GM18505 (cell line): ENCODE measurements around the gene HERC5.
A peak's percentile ranks its signal among the peaks of the same experiment; 100 is the strongest.
"Not testable (repeated sequence)": the region's sequence is repeated elsewhere in the genome, so short reads cannot be mapped to it uniquely, and the experiment has no call there.

ENCODE experiments used
- ATAC-seq: cut with Tn5 transposase; IDR thresholded peaks from one replicate; pipeline ENCODE4 v1.9.1; 2021; ENCODE audit not compliant: unreplicated experiment
- POLR2A ChIP-seq: IDR thresholded peaks from 4 replicates; pipeline ENCODE4 v1.6.1; 2011; ENCODE audit warnings: borderline replicate concordance; ENCODE audit not compliant: insufficient read depth, insufficient read length; ENCODE audit errors: extremely low read depth

The HERC5 gene

DNA sequence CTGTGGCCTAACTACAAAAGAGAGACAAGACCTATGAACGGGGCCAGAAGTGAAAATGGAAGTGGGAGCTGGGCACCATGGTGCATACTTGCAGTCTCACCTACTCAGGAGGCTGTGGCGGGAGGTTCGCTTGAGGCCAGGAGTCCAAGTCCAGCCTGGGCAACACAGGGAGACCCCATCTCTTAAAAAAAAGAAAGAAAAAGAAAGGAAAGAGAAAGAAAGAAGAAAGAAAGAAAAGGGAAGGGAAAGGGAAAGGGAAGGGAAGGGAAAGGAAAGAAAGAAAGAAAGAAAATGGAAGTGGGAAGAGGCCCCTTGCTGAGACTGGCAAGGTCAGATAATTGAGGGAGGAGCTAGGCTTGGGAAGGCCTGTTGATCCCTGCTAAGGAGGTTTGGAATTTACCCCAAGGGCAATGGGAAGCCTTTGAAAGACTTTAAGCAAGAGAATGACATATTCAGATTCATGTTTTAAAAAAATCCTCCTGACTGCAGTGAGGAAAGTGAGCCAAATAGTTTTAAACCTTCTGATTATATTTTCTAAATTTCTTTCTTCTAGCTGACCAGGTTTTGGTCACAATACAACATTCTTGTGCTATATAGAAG, 17.7 kb upstream of the HERC5 start:
- no peak for TF ChIP-seq POLR2A
- ATAC-seq, result no peak

DNA sequence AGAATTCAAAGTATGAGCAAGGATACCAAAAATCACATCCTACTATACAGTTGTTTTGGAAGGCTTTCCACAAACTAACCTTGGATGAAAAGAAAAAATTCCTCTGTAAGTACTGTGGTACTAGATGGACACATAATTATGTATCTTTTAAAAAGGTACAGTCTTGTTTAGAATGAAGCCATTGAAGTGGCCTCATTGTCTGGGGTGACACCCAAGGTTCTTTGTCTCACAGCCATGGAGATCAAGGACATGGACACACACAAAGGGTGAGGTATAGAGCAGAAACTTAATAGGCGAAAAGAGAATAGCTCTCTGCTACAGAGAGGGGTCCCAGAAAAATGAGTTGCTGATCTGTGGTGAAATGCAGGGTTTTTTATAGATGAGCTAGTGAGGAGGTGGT, 16.8 kb upstream of the HERC5 start:
- ATAC-seq, result no peak
- TF ChIP-seq POLR2A, result no peak

DNA sequence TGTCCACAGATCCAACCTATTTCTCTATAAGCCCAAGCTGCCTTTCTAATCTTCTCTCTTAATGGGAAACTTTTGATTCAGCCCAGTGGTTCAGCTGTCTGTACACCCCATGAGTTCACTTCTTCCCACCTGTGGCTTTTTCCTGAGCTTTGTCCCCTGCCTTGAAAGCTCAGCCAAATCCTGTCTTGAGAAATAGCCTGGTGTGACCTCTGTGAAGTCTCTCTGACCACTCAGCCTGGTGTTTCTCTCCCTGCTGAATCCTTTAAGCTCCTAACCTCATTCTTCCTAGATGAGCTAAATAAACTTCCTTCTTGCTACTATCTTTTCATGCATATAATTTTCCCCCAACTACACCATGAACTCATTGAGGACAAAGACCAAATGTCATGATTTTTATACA, 15.2 kb upstream of the HERC5 start:
- ATAC-seq, result no peak
- TF ChIP-seq POLR2A, result no peak

DNA sequence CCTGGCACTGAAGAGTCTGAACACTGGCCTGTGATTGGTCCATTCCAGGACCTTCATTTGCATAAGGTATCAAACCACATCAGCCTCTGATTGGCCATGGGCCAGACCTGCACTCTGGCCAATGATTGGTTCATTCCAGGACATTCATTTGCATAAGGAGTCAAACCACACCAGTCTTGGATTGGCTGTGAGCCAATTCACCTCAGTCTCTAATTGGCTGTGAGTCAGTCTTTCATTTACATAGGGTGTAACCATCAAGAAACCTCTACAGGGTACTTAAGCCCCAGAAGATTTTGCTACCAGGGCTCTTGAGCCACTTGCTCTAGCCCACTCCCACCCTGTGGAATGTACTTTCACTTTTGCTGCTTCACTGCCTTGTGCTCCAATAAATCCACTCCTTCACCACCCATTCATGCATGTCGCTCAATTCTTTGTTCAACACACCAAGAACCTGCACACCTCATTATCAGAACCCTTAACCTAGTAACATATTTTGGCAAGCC, 14.2 kb upstream of the HERC5 start:
- no peak for TF ChIP-seq POLR2A

DNA sequence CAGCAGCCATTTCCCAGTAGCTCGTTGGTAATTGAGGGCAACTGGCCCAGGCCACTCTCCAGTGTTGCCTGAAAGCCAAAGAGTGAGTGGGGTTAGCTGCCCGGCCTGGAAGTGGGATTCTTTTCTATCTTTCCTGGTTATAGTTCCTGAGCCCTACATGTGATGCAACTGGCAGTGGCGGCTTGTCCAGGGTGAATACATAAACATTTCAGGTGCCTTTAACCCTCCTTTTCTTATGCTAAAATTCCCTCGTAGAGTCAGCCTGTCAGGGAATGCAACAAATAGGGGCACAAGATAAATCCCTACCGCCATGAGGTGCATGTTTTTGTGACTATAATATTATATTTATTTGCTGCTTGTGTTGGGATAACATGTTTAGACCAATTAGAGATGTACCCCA, 13.4 kb upstream of the HERC5 start:
- no peak for TF ChIP-seq POLR2A

More for the DNA sequence above, 14.2 kb upstream of the HERC5 start:
- ATAC-seq, result no peak

DNA sequence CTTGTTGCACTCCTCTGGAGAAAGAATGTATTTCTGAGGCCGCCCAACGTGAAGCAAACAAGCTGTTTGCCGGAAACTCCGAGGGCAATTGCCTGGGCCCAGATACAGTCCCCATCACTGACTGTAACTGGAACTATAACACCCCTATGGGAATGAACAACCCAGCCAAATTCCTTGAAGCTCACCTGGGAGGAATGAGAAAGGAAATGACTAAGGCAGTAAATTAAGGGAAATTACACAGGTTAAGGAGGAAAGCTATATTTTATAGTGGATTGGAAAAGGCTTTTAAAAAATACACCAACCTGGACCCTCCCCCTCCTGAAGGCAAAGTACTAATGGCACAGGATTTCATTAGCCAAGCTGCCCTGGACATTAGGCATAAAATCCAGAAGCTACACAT, 11.7 kb upstream of the HERC5 start:
- no peak for ATAC-seq
- TF ChIP-seq POLR2A, result no peak

More for the DNA sequence above, 13.4 kb upstream of the HERC5 start:
- ATAC-seq, result no peak

DNA sequence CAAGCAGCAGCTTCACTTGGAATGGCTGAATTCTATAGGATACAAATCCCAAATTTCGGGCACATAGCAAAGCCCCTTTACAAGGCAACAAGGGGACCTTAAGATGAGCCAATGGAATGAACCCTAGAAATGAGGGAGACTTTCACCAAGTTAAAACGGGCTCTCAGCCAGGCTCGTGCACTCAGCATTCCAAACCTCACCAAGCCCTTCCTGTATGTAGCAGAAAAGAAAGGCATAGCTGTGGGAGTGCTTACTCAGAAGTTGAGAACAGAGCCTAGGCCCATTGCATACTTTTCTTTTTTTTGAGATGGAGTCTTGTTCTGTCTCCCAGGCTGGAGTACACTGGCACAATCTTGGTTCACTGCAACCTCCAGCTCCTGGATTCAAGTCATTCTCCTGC, 10.8 kb upstream of the HERC5 start:
- no peak for TF ChIP-seq POLR2A
- ATAC-seq, result no peak

DNA sequence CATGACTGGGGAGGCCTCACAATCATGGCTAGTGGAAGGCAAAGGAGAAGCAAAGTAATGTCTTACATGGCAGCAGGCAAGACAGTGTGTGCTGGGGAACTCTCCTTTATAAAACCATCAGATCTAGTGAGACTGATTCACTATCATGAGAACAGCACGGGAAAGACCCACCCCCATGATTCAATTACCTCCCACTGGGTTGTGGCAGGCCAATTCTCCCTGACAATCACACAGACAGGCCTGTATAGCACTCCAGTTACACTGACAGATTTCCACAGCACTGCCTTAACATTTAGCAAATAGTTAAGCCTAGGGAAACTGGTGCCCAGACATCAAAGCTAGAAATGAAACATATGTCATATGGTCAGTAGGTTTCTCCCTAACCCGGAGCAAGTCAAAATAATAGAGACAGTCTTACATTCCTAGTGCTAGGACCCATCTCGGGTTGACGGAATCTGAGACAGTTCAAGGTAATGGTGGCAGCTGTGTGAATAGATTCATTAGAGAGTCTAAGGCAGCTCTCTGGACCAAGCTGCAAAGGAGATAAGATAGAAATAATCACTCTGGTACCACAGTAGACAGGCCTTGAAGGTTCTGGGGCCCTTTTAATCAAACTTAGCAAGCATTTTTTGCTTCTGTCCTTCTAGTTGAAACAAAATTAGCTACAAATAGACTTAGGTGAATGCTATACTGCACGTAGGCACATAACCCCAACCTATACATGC, 9.4 kb upstream of the HERC5 start:
- ATAC-seq, result no peak
- no peak for TF ChIP-seq POLR2A

DNA sequence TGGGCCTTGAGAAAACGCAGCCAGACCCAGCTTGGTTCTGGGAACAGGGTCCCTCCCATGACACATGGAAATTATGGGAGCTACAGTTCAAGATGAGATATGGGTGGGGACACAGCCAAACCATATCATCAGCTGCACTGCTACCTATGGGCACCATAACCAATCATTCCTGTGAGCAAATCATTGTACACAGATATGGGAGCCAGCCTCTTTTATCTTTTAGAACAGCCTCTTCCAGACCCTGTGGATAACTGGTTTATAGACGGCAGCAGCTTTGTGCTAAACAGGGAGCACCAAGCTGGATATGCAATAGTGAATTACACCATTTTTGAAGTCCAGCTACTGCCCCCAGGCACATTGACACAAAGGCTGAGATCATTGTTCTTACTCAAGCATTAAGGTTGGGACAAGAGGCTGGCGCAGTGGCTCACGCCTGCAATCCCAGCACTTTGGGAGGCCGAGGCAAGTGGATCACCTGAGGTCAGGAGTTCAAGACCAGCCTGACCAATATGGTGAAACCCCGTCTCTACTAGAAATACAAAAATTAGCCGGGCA, 8.6 kb upstream of the HERC5 start:
- not testable (repeated sequence) for ATAC-seq

DNA sequence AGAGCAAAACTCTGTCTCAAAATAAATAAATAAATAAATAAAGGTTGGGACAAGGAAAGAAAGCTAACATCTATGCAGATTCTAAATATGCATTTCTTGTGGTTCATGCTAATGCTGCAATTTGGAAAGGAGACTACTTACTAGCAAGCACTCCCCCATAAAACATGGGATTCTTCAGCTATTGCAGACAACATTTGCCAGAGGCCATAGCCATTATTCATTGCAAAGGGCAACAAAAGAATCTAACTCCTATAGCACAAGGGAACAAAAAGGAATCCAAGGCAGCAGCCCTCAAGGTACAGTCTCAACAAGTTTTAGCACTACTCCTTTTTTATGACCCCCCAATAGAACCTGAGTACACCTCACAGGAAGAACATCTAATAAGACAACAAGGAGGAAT, 8.0 kb upstream of the HERC5 start:
- TF ChIP-seq POLR2A, result no peak
- no peak for ATAC-seq

DNA sequence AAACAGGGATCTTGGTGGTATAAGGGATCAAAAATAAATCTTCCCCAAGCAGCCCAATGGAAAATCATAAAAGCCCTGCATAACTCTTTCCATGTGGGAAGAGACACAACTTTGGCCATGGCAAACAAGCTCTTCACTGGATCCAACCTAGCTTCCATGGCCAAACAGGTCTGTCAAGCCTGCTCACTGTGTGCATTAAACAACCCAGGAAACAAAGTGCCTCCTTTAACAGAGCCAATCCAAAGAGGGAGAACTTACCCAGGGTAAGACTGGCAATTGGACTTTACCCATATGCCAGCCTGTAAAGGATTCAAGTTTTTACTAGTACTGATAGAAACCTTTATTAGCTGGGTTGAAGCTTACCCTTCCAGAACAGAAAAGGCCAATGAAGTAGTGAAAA, 7.6 kb upstream of the HERC5 start:
- TF ChIP-seq POLR2A, result no peak

DNA sequence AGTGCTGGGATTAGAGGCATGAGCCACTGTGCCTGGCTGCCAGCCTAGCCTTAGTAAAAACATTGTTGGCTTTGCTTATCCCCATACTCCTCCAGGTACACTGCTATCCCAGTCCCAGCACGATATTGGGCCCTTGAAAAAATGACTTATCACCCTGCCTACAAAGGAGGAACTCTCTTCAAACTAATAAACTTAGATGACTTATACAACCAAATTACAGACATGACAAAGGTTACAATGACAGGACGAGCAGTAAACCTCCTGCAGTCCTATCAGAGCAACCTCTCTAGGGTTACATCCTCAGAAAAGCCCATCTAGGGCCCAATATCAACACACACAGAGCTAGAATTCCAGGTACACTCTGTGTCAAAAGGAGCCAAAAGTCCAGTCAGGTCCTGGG, 5.7 kb upstream of the HERC5 start:
- ATAC-seq, result no peak
- no peak for TF ChIP-seq POLR2A

More for the DNA sequence above, 7.6 kb upstream of the HERC5 start:
- ATAC-seq, result no peak

DNA sequence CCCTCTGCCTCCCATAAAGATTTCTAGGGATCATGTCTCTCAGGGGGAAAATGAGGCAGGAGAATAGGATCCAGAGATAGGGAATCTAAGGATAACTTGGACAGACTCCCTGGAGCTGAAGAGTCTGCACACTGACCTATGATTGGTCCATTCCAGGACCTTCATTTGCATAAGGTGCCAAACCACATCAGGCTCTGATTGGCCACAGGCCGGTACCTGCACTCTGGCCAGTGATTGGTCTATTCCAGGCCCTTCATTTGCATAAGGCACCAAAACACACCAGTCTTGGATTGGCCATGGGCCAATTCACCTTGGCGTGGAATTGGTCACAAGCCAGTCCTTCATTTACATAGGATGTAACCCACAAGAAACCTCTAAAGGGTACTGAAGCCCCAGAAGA, 4.0 kb upstream of the HERC5 start:
- no peak for ATAC-seq
- TF ChIP-seq POLR2A, result no peak

DNA sequence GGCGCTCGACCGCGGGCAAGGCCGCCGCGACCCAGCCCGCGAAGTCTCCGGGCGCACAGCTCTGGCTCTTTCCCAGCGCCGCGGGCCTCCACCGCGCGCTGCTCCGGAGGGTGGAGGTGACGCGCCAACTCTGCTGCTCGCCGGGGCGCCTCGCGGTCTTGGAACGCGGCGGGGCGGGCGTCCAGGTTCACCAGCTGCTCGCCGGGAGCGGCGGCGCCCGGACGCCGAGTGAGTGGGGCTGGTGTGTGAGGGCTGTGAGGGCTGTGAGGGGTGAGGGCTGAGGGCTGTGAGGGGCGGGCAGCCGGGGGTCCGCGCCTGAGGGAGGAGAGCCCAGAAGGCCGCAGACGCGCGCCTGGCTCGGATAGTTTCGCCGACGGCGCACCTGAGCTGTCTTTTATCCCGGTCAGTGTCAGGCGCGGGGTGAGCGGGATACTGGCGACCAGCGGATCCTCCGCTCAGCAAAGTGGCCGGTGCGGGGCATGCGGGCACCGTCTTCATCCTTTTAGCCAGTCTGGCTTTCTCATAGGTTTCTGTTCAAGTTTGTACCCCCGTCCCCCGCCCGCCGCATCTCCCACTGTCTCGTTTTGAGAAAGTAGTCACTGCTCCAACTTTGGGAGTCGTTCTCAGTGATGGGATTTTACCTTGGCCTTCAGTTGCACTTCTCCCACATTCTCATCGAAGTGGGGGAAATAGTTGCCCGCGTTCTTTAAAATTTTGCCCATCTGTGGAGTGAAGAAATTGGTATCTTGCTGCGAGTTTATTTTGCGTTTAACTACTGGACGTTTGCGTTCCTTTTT, 586 bp downstream of the HERC5 start:
- ATAC-seq, result peak; percentile 47
- TF ChIP-seq POLR2A, result no peak

DNA sequence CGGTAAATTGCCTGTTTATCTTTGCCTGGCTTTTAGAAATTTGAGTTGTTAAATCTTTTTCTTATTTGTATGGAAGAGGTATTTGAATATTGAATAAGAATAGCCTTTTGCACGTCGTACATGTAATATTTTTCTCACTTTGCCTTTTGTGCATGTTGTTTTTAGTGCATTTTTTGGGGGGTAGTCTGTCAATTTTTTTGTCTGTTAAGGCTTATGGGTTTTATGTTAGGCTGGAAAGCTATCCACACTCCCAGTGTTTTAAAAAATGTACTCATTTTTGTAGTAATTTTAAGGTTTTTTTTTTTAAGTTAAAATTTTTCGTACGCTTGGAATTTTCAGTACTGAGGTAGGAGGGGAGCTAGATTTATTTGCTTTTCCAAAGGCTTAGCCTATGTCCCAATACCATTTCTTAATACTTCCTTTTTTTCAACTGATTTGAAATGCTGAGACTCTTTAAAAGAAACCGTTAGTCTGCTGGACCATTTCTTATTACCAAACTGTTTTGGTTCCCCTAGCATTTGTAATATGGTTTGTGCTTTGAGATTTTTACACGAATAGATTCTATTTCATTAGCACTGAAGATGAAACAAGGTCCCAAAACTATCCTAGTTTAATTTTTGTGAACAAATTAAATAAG, 1.3 kb downstream of the HERC5 start:
- ATAC-seq, result no peak

More for the DNA sequence above, 1.3 kb downstream of the HERC5 start:
- no peak for TF ChIP-seq POLR2A
